GM12892 (cell line): ENCODE results near the gene CFAP221.

Experiments used
- DNase-seq: peaks from one replicate; pipeline ENCODE4 v3.0.0; 2011; ENCODE audit not compliant: insufficient read length
- FAIRE-seq: peaks from 2 replicates; lab custom pipeline; 2011; peaks lifted over from hg19 to GRCh38; lab: Jason Lieb, UNC
- POLR2A ChIP-seq: IDR thresholded peaks from 2 replicates; pipeline ENCODE4 v1.6.1; 2011; ENCODE audit warnings: low read depth, low read length, control low read depth
- POLR2AphosphoS5 ChIP-seq: IDR thresholded peaks from 2 replicates; pipeline ENCODE4 v1.6.1; 2011; ENCODE audit warnings: low read depth, low read length, control low read depth
- TAF1 ChIP-seq: IDR thresholded peaks from 2 replicates; pipeline ENCODE4 v1.6.1; 2011; ENCODE audit warnings: low read depth, mild to moderate bottlenecking, control low read depth, low read length, borderline replicate concordance

Gene CFAP221

DNA sequence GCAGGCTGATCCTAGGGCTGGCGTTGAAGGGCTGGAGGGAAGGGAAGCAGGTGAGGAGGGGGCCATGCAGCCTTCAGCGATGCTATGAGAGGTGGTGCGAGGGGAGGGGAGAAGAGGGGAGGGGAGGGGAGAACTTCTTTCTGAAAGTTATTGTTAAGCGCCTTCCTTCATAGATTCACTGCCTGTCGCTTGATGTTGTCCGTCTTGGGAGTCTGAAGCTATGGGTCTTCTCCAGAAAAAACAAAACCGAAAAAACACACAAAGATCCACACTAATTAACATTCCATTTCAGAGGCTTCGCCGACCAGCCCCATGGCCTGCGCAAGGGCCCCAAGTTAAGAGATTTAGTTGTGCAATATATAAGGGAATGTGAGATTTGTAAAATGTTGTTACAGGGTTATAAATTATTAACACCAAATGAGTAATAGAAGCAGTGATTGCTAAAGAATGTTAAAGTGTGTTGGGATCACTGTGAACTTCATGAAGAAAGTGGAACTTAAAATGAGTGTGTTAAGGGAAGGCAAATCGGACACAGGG, 758 bp downstream of the CFAP221 start:
- TF ChIP-seq TAF1 (no peak), POLR2AphosphoS5 (no peak), POLR2A (no peak)
- FAIRE-seq (no peak), DNase-seq (no peak)

GRCh38 chr2:119545754-119546446, 1.7 kb downstream of the CFAP221 start:
- DNase-seq = no peak
- FAIRE-seq = no peak
- no peak for TF ChIP-seq POLR2AphosphoS5
- TF ChIP-seq TAF1 = no peak
- no peak for TF ChIP-seq POLR2A

DNA sequence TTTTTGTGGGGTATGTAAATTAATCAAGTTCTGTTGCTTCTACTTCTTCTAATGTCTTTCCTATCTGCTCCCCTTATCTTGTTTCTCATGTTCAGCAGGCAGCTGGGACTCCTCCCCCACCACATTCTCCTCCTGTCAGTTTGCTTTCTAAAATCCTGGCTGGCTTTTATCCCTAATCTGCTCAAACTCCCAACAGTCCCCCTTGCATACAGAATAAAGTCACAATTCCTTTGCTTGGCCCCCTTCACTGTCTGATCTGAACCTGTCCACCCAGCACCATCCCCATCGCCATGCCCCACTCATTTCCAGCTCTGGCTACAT, 2.2 kb downstream of the CFAP221 start:
- FAIRE-seq (no peak), DNase-seq (no peak)
- TF ChIP-seq POLR2A (no peak), POLR2AphosphoS5 (no peak), TAF1 (no peak)

GRCh38 chr2:119548516-119549120, 4.4 kb downstream of the CFAP221 start:
- DNase-seq = no peak
- no peak for FAIRE-seq
- TF ChIP-seq TAF1 (no peak), POLR2AphosphoS5 (no peak), POLR2A (no peak)

- no peak for FAIRE-seq
- DNase-seq = no peak
- TF ChIP-seq POLR2A = no peak
- no peak for TF ChIP-seq TAF1
- TF ChIP-seq POLR2AphosphoS5 = no peak
Measured at GRCh38 chr2:119549241-119549640, 5.0 kb downstream of the CFAP221 start.

- TF ChIP-seq POLR2A (no peak), POLR2AphosphoS5 (no peak), TAF1 (no peak)
- no peak for DNase-seq
- FAIRE-seq = no peak
Measured at GRCh38 chr2:119550346-119550745, 6.1 kb downstream of the CFAP221 start.

DNA sequence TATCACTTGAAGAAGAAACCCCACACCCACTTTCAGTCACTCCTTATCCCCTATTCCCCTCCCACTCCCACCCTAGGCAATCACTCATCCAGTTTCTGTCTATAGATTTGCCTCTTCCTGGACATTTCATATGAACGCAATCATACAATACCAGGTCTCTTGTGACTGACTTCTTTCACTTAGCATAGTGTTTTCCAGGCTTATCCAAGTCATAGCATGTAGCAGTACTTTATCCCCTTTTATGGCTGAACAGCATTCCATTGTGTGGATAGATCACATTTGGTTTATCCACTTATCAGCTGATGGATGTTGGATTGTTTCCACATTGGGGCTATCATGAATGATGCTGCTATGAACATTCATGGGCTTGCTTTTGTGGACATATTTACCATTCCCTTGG, 6.6 kb downstream of the CFAP221 start:
- DNase-seq (no peak), FAIRE-seq (no peak)
- TF ChIP-seq POLR2A (no peak), POLR2AphosphoS5 (no peak), TAF1 (no peak)

DNA sequence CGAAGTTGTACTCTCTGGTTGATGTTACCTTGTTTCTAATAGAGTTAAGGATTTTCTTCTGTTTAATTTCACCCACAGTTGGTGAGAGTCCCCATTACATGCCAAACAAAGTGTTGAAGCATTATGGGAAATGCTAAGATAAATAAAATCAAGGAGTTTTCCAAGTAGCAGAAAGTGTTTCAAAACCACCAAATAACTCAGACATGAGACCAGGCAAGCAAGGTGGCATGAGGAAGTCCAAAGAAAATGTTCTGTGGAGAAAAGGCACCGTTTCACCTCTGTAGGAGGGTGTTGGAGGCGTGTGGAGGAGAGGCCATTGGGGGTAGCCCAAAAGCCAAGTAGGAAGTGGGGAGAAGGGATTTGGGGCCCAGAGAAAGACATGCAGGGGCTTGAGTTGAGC, 8.7 kb downstream of the CFAP221 start:
- FAIRE-seq (no peak), DNase-seq (no peak)
- no peak for TF ChIP-seq POLR2A
- no peak for TF ChIP-seq POLR2AphosphoS5
- TF ChIP-seq TAF1 = no peak

DNA sequence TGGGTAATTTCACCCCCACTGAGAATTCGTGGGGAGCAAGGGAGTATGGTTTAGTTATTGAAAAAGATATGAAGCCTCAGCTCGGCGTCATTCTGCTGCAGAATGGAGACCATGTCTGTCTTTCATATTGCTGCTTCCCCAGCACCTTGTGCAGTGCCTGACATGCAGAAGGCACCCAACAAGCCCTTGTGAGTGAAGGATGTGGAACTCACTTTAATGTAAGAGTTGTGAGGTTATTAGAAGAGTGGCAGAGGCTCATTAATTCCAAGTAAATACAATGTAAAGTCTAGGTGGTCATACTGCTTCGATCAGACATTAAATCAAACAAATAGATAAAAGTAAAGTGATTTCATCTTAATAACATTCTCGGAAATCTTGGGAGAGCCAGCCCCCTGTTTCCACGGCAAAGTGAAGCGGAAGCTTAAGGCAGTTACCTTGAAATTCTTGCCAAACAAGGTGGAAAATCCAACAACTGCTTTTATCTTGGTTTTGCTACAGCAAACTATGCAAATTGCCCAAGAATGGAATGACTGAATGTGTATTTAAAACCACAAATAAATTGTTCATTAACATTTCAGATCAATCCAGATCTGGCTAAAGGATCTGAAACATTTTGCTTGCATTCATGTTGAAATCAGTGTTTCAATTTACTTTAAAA, 9.6 kb downstream of the CFAP221 start:
- no peak for FAIRE-seq
- TF ChIP-seq POLR2AphosphoS5 (no peak), POLR2A (no peak), TAF1 (no peak)
- DNase-seq = no peak

- DNase-seq = no peak
- no peak for FAIRE-seq
- TF ChIP-seq POLR2A (no peak), POLR2AphosphoS5 (no peak), TAF1 (no peak)
Measured at GRCh38 chr2:119565481-119565880, 21.2 kb downstream of the CFAP221 start.

GRCh38 chr2:119567292-119567691, 23.0 kb downstream of the CFAP221 start:
- FAIRE-seq = no peak
- TF ChIP-seq POLR2AphosphoS5 (no peak), TAF1 (no peak), POLR2A (no peak)

GRCh38 chr2:119574108-119574815, 30.0 kb downstream of the CFAP221 start:
- TF ChIP-seq POLR2AphosphoS5 (no peak), TAF1 (no peak), POLR2A (no peak)
- no peak for FAIRE-seq
- DNase-seq = no peak

More at GRCh38 chr2:119567292-119567691, 23.0 kb downstream of the CFAP221 start:
- no peak for DNase-seq

DNA sequence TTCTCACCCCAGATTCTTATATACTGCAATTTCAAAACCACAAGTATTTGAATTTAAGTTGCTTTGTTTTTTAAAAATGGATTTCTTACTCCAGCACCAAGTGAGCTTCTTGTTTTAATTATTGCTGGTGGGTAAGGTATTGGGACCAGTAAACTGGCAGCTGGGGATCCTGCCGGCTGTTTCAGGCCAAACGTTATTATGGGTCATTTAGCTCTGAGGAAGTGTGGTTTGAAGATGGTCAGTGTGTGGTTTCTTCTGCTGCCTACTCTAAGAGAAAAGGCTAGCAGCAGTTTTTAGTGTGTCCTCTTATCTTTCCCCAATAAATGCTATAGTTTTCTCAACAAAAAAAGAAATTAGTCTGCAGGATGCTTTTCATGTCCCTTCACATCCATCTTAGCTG, 30.6 kb downstream of the CFAP221 start:
- FAIRE-seq = no peak
- TF ChIP-seq TAF1 (no peak), POLR2A (no peak)
- no peak for DNase-seq
